Nephron progenitor cell (in vitro differentiated cells): ENCODE data around the gene DLG4.

ENCODE experiments used
- DNase-seq: peaks from one replicate; pipeline ENCODE4 v3.0.0; 2021
- H3K27ac Mint-ChIP-seq: 2 replicates; pipeline ENCODE4 v1.8.0; 2021; ENCODE audit warnings: mild to moderate bottlenecking, moderate library complexity, mixed read lengths
- H3K27me3 Mint-ChIP-seq: 2 replicates; pipeline ENCODE4 v1.8.0; 2021; ENCODE audit warnings: mild to moderate bottlenecking, low read depth, mixed read lengths; ENCODE audit not compliant: poor library complexity
- H3K36me3 Mint-ChIP-seq: 2 replicates; pipeline ENCODE4 v1.8.0; 2021; ENCODE audit warnings: low read depth, mixed read lengths
- H3K4me1 Mint-ChIP-seq: 2 replicates; pipeline ENCODE4 v1.8.0; 2021; ENCODE audit warnings: mixed read lengths
- H3K4me3 Mint-ChIP-seq: 2 replicates; pipeline ENCODE4 v1.8.0; 2021; ENCODE audit warnings: mild to moderate bottlenecking, moderate library complexity, mixed read lengths
- H3K9me3 Mint-ChIP-seq: 2 replicates; pipeline ENCODE4 v1.8.0; 2021; ENCODE audit warnings: mild to moderate bottlenecking, moderate library complexity, mixed read lengths
- TF ChIP-seq, protein P1 (sequence below): fragments of 200-600 bp; sonication (generic); IDR thresholded peaks from 2 replicates; pipeline ENCODE4 v1.5.0; 2021; ENCODE audit warnings: antibody characterized with exemption

DLG4 gene

DNA sequence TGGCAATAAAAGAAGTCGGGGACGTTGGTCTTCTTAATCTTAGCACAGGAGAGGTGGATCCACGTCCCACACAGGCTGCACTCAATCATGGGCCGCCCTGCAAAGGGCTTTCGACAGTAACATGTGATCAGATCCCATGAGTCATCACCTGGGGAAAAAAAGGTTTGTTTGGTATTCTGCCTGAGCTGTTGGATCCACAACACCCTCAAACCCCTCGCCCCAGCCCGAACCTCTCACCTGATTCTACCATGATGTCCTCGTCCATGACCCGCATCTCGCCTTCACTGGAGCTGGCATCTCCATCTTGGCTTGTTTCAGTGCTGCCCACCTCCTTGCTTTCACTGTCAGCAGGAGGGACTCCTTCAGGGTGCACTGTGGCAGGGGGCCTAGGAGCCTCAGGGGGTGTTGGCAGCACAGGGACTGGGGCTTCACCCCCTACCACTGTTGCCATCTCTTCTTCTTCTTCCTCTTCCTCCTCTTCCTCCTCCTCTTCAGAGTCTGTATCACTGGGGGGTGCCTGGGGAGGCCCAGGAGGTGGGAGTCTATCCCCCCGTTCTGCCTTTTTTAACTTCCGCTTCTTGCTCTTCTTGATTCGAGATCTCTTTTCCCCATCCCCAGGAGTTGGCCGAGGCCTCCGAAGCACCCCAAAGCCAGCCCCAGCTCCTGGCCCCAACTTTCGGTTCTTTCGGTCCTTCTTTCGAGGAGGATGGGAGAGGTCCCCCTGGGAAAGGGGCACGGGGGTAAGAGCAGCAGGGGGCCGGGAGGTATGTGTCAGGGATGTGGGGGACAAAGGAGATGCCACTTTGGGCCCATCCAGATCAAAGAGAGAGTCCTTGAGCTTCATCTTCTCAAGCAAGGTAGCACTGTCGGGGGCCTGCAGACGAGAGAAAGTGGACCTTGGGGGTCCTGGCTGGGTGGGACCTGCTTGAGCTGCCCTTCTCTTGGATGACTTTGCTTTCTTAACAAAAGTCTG is 16.3 kb upstream of the DLG4 start:
- no peaks in the 10 kb centered on the region for H3K9me3 Mint-ChIP-seq
- peaks cover 69% of the 10 kb centered on the region for H3K4me1 Mint-ChIP-seq
- H3K36me3 Mint-ChIP-seq: peaks cover 49% of the 10 kb centered on the region
- H3K27me3 Mint-ChIP-seq: no peaks in the 10 kb centered on the region
- peak overlapping the region; percentile 82 for H3K27ac Mint-ChIP-seq
- peak overlapping the region; percentile 99 for H3K4me3 Mint-ChIP-seq
- TF ChIP-seq, protein P1, sequence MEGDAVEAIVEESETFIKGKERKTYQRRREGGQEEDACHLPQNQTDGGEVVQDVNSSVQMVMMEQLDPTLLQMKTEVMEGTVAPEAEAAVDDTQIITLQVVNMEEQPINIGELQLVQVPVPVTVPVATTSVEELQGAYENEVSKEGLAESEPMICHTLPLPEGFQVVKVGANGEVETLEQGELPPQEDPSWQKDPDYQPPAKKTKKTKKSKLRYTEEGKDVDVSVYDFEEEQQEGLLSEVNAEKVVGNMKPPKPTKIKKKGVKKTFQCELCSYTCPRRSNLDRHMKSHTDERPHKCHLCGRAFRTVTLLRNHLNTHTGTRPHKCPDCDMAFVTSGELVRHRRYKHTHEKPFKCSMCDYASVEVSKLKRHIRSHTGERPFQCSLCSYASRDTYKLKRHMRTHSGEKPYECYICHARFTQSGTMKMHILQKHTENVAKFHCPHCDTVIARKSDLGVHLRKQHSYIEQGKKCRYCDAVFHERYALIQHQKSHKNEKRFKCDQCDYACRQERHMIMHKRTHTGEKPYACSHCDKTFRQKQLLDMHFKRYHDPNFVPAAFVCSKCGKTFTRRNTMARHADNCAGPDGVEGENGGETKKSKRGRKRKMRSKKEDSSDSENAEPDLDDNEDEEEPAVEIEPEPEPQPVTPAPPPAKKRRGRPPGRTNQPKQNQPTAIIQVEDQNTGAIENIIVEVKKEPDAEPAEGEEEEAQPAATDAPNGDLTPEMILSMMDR: no peak
- DNase-seq: no peak

DNA sequence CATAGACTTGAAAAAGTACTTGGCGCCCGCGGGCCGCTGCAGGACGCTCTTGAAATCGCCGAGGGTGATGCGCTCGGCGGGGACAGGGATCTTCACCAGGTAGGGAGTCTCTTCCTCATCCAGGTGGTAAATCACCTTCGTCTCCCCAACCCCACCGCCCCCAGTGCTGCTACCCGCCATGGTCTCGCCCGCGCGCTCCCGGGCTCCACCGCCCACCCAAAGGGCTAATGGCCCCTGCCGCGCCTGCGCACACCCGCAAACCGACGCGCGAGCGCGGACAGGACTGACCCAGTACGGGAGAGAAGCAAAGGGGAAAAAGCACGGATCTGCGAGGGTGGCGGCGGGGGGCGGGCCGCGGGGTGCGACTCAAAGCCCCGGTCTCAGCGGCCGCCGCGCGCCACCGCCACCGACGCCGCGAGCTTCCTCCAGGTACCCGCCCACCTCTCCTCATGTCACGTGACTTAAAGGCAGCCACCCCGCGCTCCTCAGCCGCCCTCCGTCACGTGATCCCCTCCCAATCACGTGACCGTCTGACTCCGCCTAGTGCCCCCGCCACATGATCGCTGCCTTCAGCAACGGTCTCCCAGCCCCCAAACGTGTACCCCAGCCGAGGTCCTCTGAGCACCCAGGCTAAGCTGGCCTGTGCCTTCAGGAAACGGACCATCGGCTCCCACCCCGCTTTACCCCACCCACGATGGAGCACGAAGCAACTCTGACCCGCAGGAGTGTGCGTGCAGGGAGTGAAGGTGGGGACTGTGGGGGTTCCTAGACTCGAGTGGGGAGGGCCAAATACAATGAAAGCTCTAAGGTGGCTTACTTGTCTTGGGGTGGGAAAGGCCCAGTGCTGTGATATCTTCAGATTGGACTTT is 14.7 kb upstream of the DLG4 start, which contains the start of gene DVL2:
Gene DVL2, minus strand, starts transcription at position 435 of the 869 bp plus-strand sequence. Its CDS starts 255 bp downstream, at position 180.
- peak within 1 kb of the TSS; percentile 99 for H3K4me3 Mint-ChIP-seq
- peaks cover 45% of the 10 kb centered on the region for H3K36me3 Mint-ChIP-seq
- H3K27me3 Mint-ChIP-seq: no peaks in the 10 kb centered on the region
- peak within 1 kb of the TSS; percentile 99 for H3K27ac Mint-ChIP-seq
- H3K9me3 Mint-ChIP-seq: no peaks in the 10 kb centered on the region
- H3K4me1 Mint-ChIP-seq: peaks cover 60% of the 10 kb centered on the region
- DNase-seq: peak; percentile 94
- TF ChIP-seq, protein P1: no peak

DNA sequence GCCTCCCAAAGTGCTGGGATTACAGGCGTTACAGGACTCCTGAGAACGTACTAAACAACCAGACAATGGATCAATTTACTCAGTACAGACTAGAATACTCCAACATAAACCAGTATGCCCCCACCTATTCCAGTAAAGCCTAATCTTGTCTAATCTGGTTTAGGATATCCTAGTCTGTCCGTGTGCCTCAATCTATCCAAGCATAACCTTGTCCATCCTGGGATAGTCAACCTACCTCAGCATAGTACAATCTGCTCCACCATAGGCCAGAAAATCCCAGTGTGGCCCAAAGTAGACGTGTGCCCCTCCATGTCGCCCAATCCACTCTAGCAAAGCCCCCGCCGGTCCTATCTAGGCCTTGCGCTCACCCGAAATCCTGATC is 14.1 kb upstream of the DLG4 start:
- TF ChIP-seq, protein P1: no peak
- no peak for DNase-seq
- Mint-ChIP-seq H3K4me3 (peak overlapping the region; percentile 99), H3K36me3 (peaks cover 52% of the 10 kb centered on the region), H3K27ac (peak overlapping the region; percentile 99), H3K4me1 (peaks cover 60% of the 10 kb centered on the region), H3K27me3 (no peaks in the 10 kb centered on the region), H3K9me3 (no peaks in the 10 kb centered on the region)

DNA sequence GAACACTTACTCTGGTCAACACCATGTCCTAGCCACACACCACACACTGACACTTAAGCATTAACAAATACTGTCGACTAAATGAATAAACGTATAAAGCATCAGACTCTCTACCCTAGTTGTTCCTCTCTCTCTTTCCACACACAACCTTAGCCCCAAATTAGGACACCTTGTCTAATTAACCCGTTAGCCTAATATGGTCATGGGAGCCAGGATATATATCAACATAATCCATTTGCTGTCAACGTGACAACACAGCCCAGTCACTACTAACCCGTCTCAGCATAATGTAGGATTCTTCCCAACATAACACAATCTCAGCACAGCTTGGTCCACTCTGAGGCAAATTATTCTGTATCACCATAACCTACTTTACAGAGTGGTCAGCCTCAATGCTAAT is 12.5 kb upstream of the DLG4 start:
- no peaks in the 10 kb centered on the region for H3K27me3 Mint-ChIP-seq
- DNase-seq: no peak
- peak overlapping the region; percentile 99 for H3K4me3 Mint-ChIP-seq
- H3K9me3 Mint-ChIP-seq: no peaks in the 10 kb centered on the region
- H3K4me1 Mint-ChIP-seq: peaks cover 55% of the 10 kb centered on the region
- H3K27ac Mint-ChIP-seq: no peak overlapping the region
- peaks cover 63% of the 10 kb centered on the region for H3K36me3 Mint-ChIP-seq
- TF ChIP-seq, protein P1: no peak

DNA sequence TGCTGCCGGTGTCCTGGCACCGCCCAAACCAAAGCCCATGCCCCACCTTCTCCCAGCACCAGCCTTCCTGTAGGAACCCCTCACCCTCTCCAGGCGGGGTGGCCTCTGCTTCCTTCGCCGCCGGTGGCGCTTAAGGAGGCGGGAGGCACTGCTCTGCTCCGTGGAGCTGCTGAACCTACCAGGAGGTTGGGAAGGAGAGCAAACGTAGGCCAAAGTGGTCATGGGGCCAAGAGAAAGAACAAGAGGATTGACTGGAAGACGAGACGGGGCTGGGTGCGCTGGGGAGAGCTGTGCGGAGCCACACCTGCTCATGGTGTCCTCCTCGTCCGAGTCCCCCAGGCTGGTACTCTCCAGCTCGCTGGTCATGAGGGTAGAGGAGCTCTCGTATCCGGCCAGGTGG is 9.9 kb upstream of the DLG4 start:
- Mint-ChIP-seq H3K4me1 (peaks cover 30% of the 10 kb centered on the region), H3K9me3 (no peaks in the 10 kb centered on the region), H3K36me3 (peaks cover 41% of the 10 kb centered on the region), H3K27ac (no peak overlapping the region), H3K4me3 (no peak overlapping the region), H3K27me3 (no peaks in the 10 kb centered on the region)
- TF ChIP-seq, protein P1: no peak
- DNase-seq: no peak
